Suppressor macrophage treated with lipopolysaccharide for 1 hour (primary cell): ENCODE measurements around the gene CCSAP.
A peak's percentile ranks its signal among the peaks of the same experiment; 100 is the strongest.
"Not testable (repeated sequence)": the region's sequence is repeated elsewhere in the genome, so short reads cannot be mapped to it uniquely, and the experiment has no call there.

ENCODE experiments used
- DNase-seq, 3 donors: peaks; one replicate each; pipeline ENCODE4 v3.0.0-alpha.2; 2020 to 2022

CCSAP gene

GRCh38 chr1:229325853-229326487 lies 16.9 kb downstream of the CCSAP start:
- peak in 1 of 3 donors; percentile 35 for DNase-seq

GRCh38 chr1:229325401-229325800 lies 17.4 kb downstream of the CCSAP start:
- DNase-seq = no peak

GRCh38 chr1:229323885-229324553 lies 18.8 kb downstream of the CCSAP start:
- DNase-seq = peak in 1 of 3 donors; percentile 33

- DNase-seq = no peak
These were observed 19.6 kb downstream of the CCSAP start for GRCh38 chr1:229323201-229323600.

- DNase-seq = no peak
These were observed 23.4 kb downstream of the CCSAP start for GRCh38 chr1:229319487-229319886.

GRCh38 chr1:229318056-229318455 lies 24.8 kb downstream of the CCSAP start:
- no peak for DNase-seq

- no peak for DNase-seq
These were observed 26.7 kb downstream of the CCSAP start for GRCh38 chr1:229316166-229316565.

GRCh38 chr1:229310833-229311232 lies 32.0 kb downstream of the CCSAP start:
- DNase-seq = no peak

GRCh38 chr1:229309684-229310083 lies 33.2 kb downstream of the CCSAP start:
- no peak for DNase-seq

GRCh38 chr1:229309074-229309473 lies 33.8 kb downstream of the CCSAP start:
- no peak for DNase-seq

GRCh38 chr1:229305392-229305791 lies 37.5 kb downstream of the CCSAP start:
- no peak for DNase-seq

GRCh38 chr1:229303855-229304254 lies 39.0 kb downstream of the CCSAP start:
- DNase-seq = no peak

- no peak for DNase-seq
These were observed 40.1 kb downstream of the CCSAP start for GRCh38 chr1:229302740-229303139.

- no peak for DNase-seq
These were observed 42.6 kb downstream of the CCSAP start for GRCh38 chr1:229300099-229300757.

- no peak for DNase-seq
These were observed 43.9 kb downstream of the CCSAP start for GRCh38 chr1:229298887-229299503.

GRCh38 chr1:229298420-229298819 lies 44.4 kb downstream of the CCSAP start:
- DNase-seq = no peak

- DNase-seq = no peak
These were observed 45.1 kb downstream of the CCSAP start for GRCh38 chr1:229297746-229298145.

GRCh38 chr1:229296541-229296941 lies 46.3 kb downstream of the CCSAP start:
- DNase-seq = peak; percentile 17 to 35 (median 19)

GRCh38 chr1:229295745-229296144 lies 47.1 kb downstream of the CCSAP start:
- no peak for DNase-seq

- DNase-seq = no peak
These were observed 49.2 kb downstream of the CCSAP start for GRCh38 chr1:229293528-229294204.

GRCh38 chr1:229291686-229292085 lies 51.2 kb downstream of the CCSAP start:
- not testable (repeated sequence) for DNase-seq

- no peak for DNase-seq
These were observed 54.3 kb downstream of the CCSAP start for GRCh38 chr1:229288516-229288915.

GRCh38 chr1:229287267-229287666 lies 55.6 kb downstream of the CCSAP start:
- no peak for DNase-seq
